ENCODE measurements around the gene DPP4.

DNA sequence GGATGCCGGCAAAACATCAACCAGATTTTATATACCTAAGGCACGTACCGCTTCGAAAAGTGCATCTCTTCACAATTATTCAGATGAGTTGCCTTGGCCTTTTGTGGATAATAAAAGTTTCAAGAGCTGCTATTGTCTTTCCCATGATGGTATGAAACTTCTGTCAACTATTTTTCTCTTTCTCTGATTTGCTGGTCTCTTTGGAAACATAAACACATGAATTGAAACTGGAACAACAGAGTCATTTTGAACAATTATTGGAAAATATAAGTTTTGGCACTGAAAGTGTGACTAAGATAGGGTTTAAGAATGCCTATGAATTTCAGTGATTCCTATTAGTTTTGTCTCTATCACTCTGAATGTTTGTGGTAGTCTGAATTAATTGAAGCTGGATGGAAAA lies 109.9 kb downstream of the DPP4 start:
- no peak for TF ChIP-seq EZH2 (IDR thresholded peaks at IDR 0.05; ENCODE audit: borderline replicate concordance, low read length)
- TF ChIP-seq, protein P1, sequence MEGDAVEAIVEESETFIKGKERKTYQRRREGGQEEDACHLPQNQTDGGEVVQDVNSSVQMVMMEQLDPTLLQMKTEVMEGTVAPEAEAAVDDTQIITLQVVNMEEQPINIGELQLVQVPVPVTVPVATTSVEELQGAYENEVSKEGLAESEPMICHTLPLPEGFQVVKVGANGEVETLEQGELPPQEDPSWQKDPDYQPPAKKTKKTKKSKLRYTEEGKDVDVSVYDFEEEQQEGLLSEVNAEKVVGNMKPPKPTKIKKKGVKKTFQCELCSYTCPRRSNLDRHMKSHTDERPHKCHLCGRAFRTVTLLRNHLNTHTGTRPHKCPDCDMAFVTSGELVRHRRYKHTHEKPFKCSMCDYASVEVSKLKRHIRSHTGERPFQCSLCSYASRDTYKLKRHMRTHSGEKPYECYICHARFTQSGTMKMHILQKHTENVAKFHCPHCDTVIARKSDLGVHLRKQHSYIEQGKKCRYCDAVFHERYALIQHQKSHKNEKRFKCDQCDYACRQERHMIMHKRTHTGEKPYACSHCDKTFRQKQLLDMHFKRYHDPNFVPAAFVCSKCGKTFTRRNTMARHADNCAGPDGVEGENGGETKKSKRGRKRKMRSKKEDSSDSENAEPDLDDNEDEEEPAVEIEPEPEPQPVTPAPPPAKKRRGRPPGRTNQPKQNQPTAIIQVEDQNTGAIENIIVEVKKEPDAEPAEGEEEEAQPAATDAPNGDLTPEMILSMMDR (conservative IDR thresholded peaks at IDR 0.05 in 1 of 2, IDR thresholded peaks at IDR 0.05 in 1 of 2; ENCODE audit: extremely low read depth in 1 of 2, insufficient read depth in 1 of 2, low read depth in 1 of 2, low read length in 2 of 2), result no peak

All from mammary epithelial cell (primary cell).